GM12878 (cell line): ENCODE results near the gene CRB2. TPM values are rescaled to one million over a fixed set of nuclear protein-coding genes. Genes with fewer than 3 reads are reported as not detected.

Experiments
- ATAC-seq: fragments of 200-7000 bp; cut with Tn5 transposase; 3 replicates; pipeline ENCODE4 v1.9.1; 2020; ENCODE audit warnings: mild to moderate bottlenecking, moderate library complexity
- BruUV-seq: library from RNA; stranded (reverse); fragments of 400-500 nt; replicated peaks from 2 replicates; lab custom pipeline; 2021; lab: Mats Ljungman, UMichigan
- CTCF ChIA-PET: fragments of 300-600 bp; sonication (Branson Sonifier 250); formaldehyde crosslinking; extraction: SDS; loops from one replicate; lab custom pipeline; 2021; ENCODE audit warnings: inconsistent platforms; lab: Yijun Ruan, JAX
- POLR2A ChIA-PET: fragments of 350-600 bp; formaldehyde crosslinking; extraction: SDS; loops from one replicate; lab custom pipeline; 2021; ENCODE audit warnings: inconsistent platforms; lab: Charles Lee
- RAD21 ChIA-PET: fragments of 300-600 bp; sonication (Branson Sonifier 250); formaldehyde crosslinking; loops from one replicate; lab custom pipeline; 2023; ENCODE audit warnings: antibody characterized with exemption; ENCODE audit not compliant: unreplicated experiment; lab: Charles Lee
- SMC1A ChIA-PET: fragments of 300-600 bp; sonication (Branson Sonifier 250); formaldehyde crosslinking; loops from one replicate; lab custom pipeline; 2023; ENCODE audit not compliant: unreplicated experiment, uncharacterized antibody; lab: Charles Lee
- DNase-seq: peaks from one replicate; pipeline ENCODE4 v3.0.0-alpha.2; 2011; ENCODE audit warnings: low read depth, low spot score
- FAIRE-seq: peaks from 3 replicates; lab custom pipeline; 2011; peaks lifted over from hg19 to GRCh38; lab: Jason Lieb, UNC
- H2AFZ ChIP-seq: 2 replicates; pipeline ENCODE4 v1.6.0; 2011; ENCODE audit warnings: low read depth, low read length, control low read depth; ENCODE audit not compliant: control insufficient read depth
- H3K27ac ChIP-seq: 2 replicates; pipeline ENCODE4 v1.5.1; 2011; ENCODE audit warnings: control low read depth; ENCODE audit not compliant: control insufficient read depth, insufficient read depth
- H3K27me3 ChIP-seq, 2 experiments: replicated peaks in 1 of 2; 2 replicates each; pipeline versions ENCODE4 v1.6.0 to v1.6.1; 2011; ENCODE audit warnings: low read length in 1 of 2; ENCODE audit not compliant: control insufficient read depth in 2 of 2, insufficient read depth in 2 of 2
- H3K36me3 ChIP-seq, 2 experiments: 2 replicates each; pipeline ENCODE4 v1.5.1; 2011; ENCODE audit warnings: low read length in 1 of 2; ENCODE audit not compliant: control insufficient read depth in 2 of 2, insufficient read depth in 2 of 2
- H3K4me1 ChIP-seq: 2 replicates; pipeline ENCODE4 v1.6.1; 2011; ENCODE audit warnings: mild to moderate bottlenecking, low read length, moderate library complexity, mixed read lengths; ENCODE audit not compliant: control insufficient read depth, insufficient read depth
- H3K4me2 ChIP-seq: 2 replicates; pipeline ENCODE4 v1.6.0; 2011; ENCODE audit warnings: control low read depth; ENCODE audit not compliant: control insufficient read depth, insufficient read depth
- H3K4me3 ChIP-seq: fragments of 200-600 bp; sonication (generic); 2 replicates; pipeline ENCODE4 v1.5.1; 2016
- H3K79me2 ChIP-seq: 2 replicates; pipeline ENCODE4 v1.6.0; 2011; ENCODE audit warnings: low read length; ENCODE audit not compliant: control insufficient read depth, insufficient read depth
- H3K9ac ChIP-seq: 2 replicates; pipeline ENCODE4 v1.8.0; 2011; ENCODE audit warnings: low read length, control low read depth, mixed read lengths; ENCODE audit not compliant: control insufficient read depth, insufficient read depth
- H3K9me3 ChIP-seq: replicated peaks from 3 replicates; pipeline ENCODE4 v1.5.1; 2011; ENCODE audit warnings: mild to moderate bottlenecking, low read length; ENCODE audit not compliant: control insufficient read depth, insufficient read depth
- H4K20me1 ChIP-seq: 2 replicates; pipeline ENCODE4 v1.6.0; 2011; ENCODE audit not compliant: control insufficient read depth, insufficient read depth
- CBX3 ChIP-seq: fragments of 200-600 bp; sonication (generic); IDR thresholded peaks from 2 replicates; pipeline ENCODE4 v1.6.1; 2016; ENCODE audit warnings: low read depth, borderline replicate concordance
- CHD2 ChIP-seq: IDR thresholded peaks from 2 replicates; pipeline ENCODE4 v1.6.1; 2011; ENCODE audit warnings: low read depth, low read length, improper control_type of control experiment, borderline replicate concordance
- ETV6 ChIP-seq, 2 experiments: fragments of 450-650 bp in 1 of 2; IDR thresholded peaks in 1 of 2; conservative IDR thresholded peaks in 1 of 2; 2 replicates each; pipeline ENCODE4 v1.6.1; 2014; ENCODE audit warnings: antibody characterized with exemption in 1 of 2, borderline replicate concordance in 1 of 2, low read depth in 1 of 2, mild to moderate bottlenecking in 1 of 2, moderate library complexity in 1 of 2
- MXI1 ChIP-seq: fragments of 150-350 bp; IDR thresholded peaks from 2 replicates; pipeline ENCODE4 v1.6.1; 2011; ENCODE audit warnings: low read depth, mild to moderate bottlenecking, inconsistent platforms, low read length, improper control_type of control experiment
- NR2C1 ChIP-seq: fragments of 450-650 bp; IDR thresholded peaks from 2 replicates; pipeline ENCODE4 v1.6.1; 2017; ENCODE audit warnings: antibody characterized with exemption, mild to moderate bottlenecking, moderate library complexity
- RELA ChIP-seq: fragments of 450-650 bp; IDR thresholded peaks from 2 replicates; pipeline ENCODE4 v1.8.0; 2014; ENCODE audit warnings: borderline replicate concordance; ENCODE audit not compliant: partially characterized antibody
- TARDBP ChIP-seq: IDR thresholded peaks from 2 replicates; pipeline ENCODE4 v1.6.1; 2016; ENCODE audit warnings: borderline replicate concordance
- TCF3 ChIP-seq: IDR thresholded peaks from 2 replicates; pipeline ENCODE4 v1.6.1; 2012; ENCODE audit warnings: low read depth, mild to moderate bottlenecking, low read length, borderline replicate concordance; ENCODE audit not compliant: insufficient read depth
- WRNIP1 ChIP-seq: IDR thresholded peaks from 2 replicates; pipeline ENCODE4 v1.6.1; 2011; ENCODE audit warnings: low read depth, low read length, improper control_type of control experiment, borderline replicate concordance
- ZBTB40 ChIP-seq: fragments of 450-650 bp; IDR thresholded peaks from 2 replicates; pipeline ENCODE4 v1.6.1; 2016; ENCODE audit warnings: mild to moderate bottlenecking, moderate library complexity, borderline replicate concordance
- ZNF24 ChIP-seq: fragments of 450-650 bp; IDR thresholded peaks from 2 replicates; pipeline ENCODE4 v1.6.1; 2017; ENCODE audit warnings: antibody characterized with exemption, mild to moderate bottlenecking
- WGBS: methylation state at CpG from one replicate; pipeline ENCODE4 v1.1.6; 2016; ENCODE audit warnings: low lambda C conversion rate; ENCODE audit not compliant: insufficient replicate concordance, insufficient coverage; ENCODE audit errors: missing lambda C conversion rate; 5-methylcytosine and 5-hydroxymethylcytosine counted together
- in situ Hi-C: fragments of 300-500 bp; cut with MboI; formaldehyde crosslinking; loops from 9 replicates; pipeline ENCODE4 v1.14.3; 2018; ENCODE audit warnings: mixed read lengths
- intact Hi-C: fragments of 100-400 bp; cut with micrococcal nuclease; formaldehyde crosslinking; loops from one replicate; pipeline ENCODE4 v1.14.2; 2022; ENCODE audit not compliant: unreplicated experiment
- polyA plus RNA-seq, 11 experiments: library from polyadenylated mRNA; depleted of rRNA in 4 of 11; unstranded in 6 of 11; stranded (reverse) in 5 of 11; fragments of >200 nt; fragmentation: Nextera tagmentation in 4 of 11; fragmentation: Illumina TruSeq in 1 of 11; extraction: Ambion mirVana in 4 of 11; extraction: Trizol in 1 of 11; gene quantifications; 1 replicate in 1 of 11; 2 replicates in 10 of 11; pipeline versions ENCODE4 v1.2.1 to v1.2.3, GENCODE V29; 2011 to 2016; ENCODE audit warnings: inconsistent platforms in 2 of 11, missing spikeins in 2 of 11, low read depth in 1 of 11
- total RNA-seq, 4 experiments: library from RNA; depleted of rRNA in 3 of 4; stranded (reverse); fragments of >200 nt in 3 of 4; fragmentation: Illumina TruSeq in 1 of 4; extraction: Trizol in 1 of 4; gene quantifications; 2 replicates each; pipeline versions ENCODE4 v1.2.1 to v1.2.3, GENCODE V29; 2013 to 2021
- TF ChIP-seq, protein P1 (sequence below): IDR thresholded peaks from 2 replicates; pipeline ENCODE4 v1.6.1; 2012; ENCODE audit warnings: low read depth, low read length, improper control_type of control experiment
- TF ChIP-seq, protein P2 (sequence below): IDR thresholded peaks from 2 replicates; pipeline ENCODE4 v1.6.1; 2011; ENCODE audit warnings: mild to moderate bottlenecking, low read depth, low read length, moderate library complexity; ENCODE audit not compliant: insufficient replicate concordance
- TF ChIP-seq, protein P3 (sequence below): IDR thresholded peaks from 2 replicates; pipeline ENCODE4 v1.6.1; 2012; ENCODE audit warnings: mild to moderate bottlenecking, low read depth, low read length

The CRB2 gene
- total and polyA plus RNA-seq, 10 of the 15 experiments (the other 5 are each of a cell fraction or from before 2014, with no cell fraction given), result 0.01 to 0.80 (median 0.23) TPM; not detected in 3

DNA sequence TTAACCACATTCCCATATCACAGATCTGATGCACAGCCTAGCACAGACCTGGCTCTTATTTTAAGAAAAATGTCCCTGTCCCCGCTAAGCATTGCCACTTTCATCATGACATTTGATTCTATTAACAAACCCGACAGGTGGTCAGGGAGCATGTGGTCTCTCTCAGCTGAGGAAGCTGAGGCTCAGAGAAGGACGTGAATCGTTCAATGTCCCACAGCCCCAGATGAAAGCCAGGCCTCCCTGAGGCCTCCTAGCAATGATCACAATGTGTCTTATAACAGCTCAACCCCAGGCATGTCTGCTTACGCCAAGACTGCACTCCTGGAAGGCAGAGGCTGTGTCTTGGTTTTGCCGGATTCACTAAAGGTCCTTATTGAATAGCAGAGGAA, 10.4 kb upstream of the CRB2 start:
- SMC1A ChIA-PET, result interaction anchor here (0.8 to 12.9 kb wide), 8 partner anchors 10 to 264 kb away, joined by 3 to 268 read pairs (median 5); no protein-coding TSS in a partner anchor

More for the DNA sequence above, 10.4 kb upstream of the CRB2 start:
- no peaks in the 10 kb centered on the region for H3K36me3 ChIP-seq
- WGBS, result 64% methylated on average over 6 of the region's 6 CpGs
- intact Hi-C loops, result loop anchor here (10.0 kb wide), 2 partner anchors 441 to 511 kb away; partner anchors contain the start of gene RC3H2
- no peaks in the 10 kb centered on the region for H3K9me3 ChIP-seq
- POLR2A ChIA-PET, result interaction anchor here (1.5 kb wide), 1 partner anchor 81 kb away, joined by 4 read pairs; no protein-coding TSS in a partner anchor
- ATAC-seq (no peak), FAIRE-seq (no peak), DNase-seq (no peak)
- H3K79me2 ChIP-seq, result no peaks in the 10 kb centered on the region
- no TSS peak for BruUV-seq
- H4K20me1 ChIP-seq, result no peaks in the 10 kb centered on the region
- no peak overlapping the region; the same call in 1 of the 2 replicates for H3K9ac ChIP-seq
- peak overlapping the region; percentile 59 for H3K27ac ChIP-seq
- CTCF ChIA-PET, result interaction anchor here (0.6 to 3.9 kb wide), 4 partner anchors 9 to 881 kb away, joined by 3 to 23 read pairs (median 4); no protein-coding TSS in a partner anchor
- H2AFZ ChIP-seq, result peak overlapping the region; percentile 56
- no peak overlapping the region for H3K4me3 ChIP-seq
- TF ChIP-seq ETV6 (conservative IDR thresholded peaks at IDR 0.05 in 1 of 2, IDR thresholded peaks at IDR 0.05 in 1 of 2; ENCODE audit: borderline replicate concordance in 1 of 2, low read depth in 1 of 2), result no peak
- no peak for TF ChIP-seq RELA
- no peak for TF ChIP-seq ZBTB40
- TF ChIP-seq CBX3, result no peak
- TF ChIP-seq, protein P1, sequence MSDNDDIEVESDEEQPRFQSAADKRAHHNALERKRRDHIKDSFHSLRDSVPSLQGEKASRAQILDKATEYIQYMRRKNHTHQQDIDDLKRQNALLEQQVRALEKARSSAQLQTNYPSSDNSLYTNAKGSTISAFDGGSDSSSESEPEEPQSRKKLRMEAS, result no peak
- TF ChIP-seq ZNF24, result no peak
- TF ChIP-seq, protein P2, sequence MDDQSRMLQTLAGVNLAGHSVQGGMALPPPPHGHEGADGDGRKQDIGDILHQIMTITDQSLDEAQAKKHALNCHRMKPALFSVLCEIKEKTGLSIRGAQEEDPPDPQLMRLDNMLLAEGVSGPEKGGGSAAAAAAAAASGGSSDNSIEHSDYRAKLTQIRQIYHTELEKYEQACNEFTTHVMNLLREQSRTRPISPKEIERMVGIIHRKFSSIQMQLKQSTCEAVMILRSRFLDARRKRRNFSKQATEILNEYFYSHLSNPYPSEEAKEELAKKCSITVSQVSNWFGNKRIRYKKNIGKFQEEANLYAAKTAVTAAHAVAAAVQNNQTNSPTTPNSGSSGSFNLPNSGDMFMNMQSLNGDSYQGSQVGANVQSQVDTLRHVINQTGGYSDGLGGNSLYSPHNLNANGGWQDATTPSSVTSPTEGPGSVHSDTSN, result no peak
- TF ChIP-seq, protein P3, sequence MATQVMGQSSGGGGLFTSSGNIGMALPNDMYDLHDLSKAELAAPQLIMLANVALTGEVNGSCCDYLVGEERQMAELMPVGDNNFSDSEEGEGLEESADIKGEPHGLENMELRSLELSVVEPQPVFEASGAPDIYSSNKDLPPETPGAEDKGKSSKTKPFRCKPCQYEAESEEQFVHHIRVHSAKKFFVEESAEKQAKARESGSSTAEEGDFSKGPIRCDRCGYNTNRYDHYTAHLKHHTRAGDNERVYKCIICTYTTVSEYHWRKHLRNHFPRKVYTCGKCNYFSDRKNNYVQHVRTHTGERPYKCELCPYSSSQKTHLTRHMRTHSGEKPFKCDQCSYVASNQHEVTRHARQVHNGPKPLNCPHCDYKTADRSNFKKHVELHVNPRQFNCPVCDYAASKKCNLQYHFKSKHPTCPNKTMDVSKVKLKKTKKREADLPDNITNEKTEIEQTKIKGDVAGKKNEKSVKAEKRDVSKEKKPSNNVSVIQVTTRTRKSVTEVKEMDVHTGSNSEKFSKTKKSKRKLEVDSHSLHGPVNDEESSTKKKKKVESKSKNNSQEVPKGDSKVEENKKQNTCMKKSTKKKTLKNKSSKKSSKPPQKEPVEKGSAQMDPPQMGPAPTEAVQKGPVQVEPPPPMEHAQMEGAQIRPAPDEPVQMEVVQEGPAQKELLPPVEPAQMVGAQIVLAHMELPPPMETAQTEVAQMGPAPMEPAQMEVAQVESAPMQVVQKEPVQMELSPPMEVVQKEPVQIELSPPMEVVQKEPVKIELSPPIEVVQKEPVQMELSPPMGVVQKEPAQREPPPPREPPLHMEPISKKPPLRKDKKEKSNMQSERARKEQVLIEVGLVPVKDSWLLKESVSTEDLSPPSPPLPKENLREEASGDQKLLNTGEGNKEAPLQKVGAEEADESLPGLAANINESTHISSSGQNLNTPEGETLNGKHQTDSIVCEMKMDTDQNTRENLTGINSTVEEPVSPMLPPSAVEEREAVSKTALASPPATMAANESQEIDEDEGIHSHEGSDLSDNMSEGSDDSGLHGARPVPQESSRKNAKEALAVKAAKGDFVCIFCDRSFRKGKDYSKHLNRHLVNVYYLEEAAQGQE, result no peak
- TF ChIP-seq TCF3, result no peak
- no peak for TF ChIP-seq NR2C1
- TF ChIP-seq WRNIP1, result no peak
- TF ChIP-seq MXI1, result no peak
- TF ChIP-seq CHD2, result no peak
- no peak for TF ChIP-seq TARDBP
- in situ Hi-C loops, result no loop called here
- H3K4me1 ChIP-seq, result peaks cover 57% of the 10 kb centered on the region
- H3K4me2 ChIP-seq, result peak overlapping the region; percentile 33; the same call in 1 of the 2 replicates
- H3K27me3 ChIP-seq, result no peaks in the 10 kb centered on the region
- RAD21 ChIA-PET, result interaction anchor here (0.6 to 2.5 kb wide), 6 partner anchors 10 to 525 kb away, joined by 3 to 12 read pairs (median 4); no protein-coding TSS in a partner anchor
